ENCODE results near the gene HTR4. TPM values are rescaled to one million over a fixed set of nuclear protein-coding genes. Genes with fewer than 3 reads are reported as not detected.

The HTR4 gene
- total RNA-seq, 1 experiment from 2014 or later = not detected

- Histone ChIP-seq H3K36me3 (ENCODE audit: control insufficient read depth in 1 of 2, insufficient read depth in 2 of 2, low read length in 2 of 2) (no peaks in the 10 kb centered on the region), H3K4me2 (ENCODE audit: low read length) (no peak overlapping the region), H3K27me3 (ENCODE audit: insufficient read depth, low read length) (peaks cover 57% of the 10 kb centered on the region), H4K20me1 (ENCODE audit: insufficient read depth) (no peaks in the 10 kb centered on the region), H3K4me1 (ENCODE audit: control insufficient read depth in 1 of 2, insufficient read depth in 2 of 2, low read length in 2 of 2) (no peaks in the 10 kb centered on the region), H3K9ac (ENCODE audit: low read length) (no peak overlapping the region), H2AFZ (ENCODE audit: low read depth, low read length, poor library complexity, severe bottlenecking) (no peak overlapping the region), H3K27ac (ENCODE audit: low read depth, low read length) (no peak overlapping the region), H3K79me2 (ENCODE audit: insufficient read depth, low read length) (no peaks in the 10 kb centered on the region), H3K4me3 (replicated peaks in 1 of 2; ENCODE audit: low read depth in 1 of 2, low read length in 2 of 2) (no peak overlapping the region), H3K9me3 (ENCODE audit: control insufficient read depth in 1 of 2, insufficient read depth in 1 of 2, low read depth in 1 of 2, low read length in 2 of 2) (no peaks in the 10 kb centered on the region), H3K9me2 (ENCODE audit: insufficient read depth) (no peaks in the 10 kb centered on the region)
- POLR2A ChIA-PET = no interaction called here
- intact Hi-C loops (cut with micrococcal nuclease) = no loop called here
- no TSS peak for BruUV-seq (replicated peaks)
- CTCF ChIA-PET = no interaction called here
- ATAC-seq (no peak), DNase-seq (ENCODE audit: low read depth, low spot score) (no peak)
- TF ChIP-seq SRF (IDR thresholded peaks at IDR 0.05; ENCODE audit: low read depth) = no peak
- no peak for TF ChIP-seq JUND (IDR thresholded peaks at IDR 0.05)
- TF ChIP-seq, protein P1, sequence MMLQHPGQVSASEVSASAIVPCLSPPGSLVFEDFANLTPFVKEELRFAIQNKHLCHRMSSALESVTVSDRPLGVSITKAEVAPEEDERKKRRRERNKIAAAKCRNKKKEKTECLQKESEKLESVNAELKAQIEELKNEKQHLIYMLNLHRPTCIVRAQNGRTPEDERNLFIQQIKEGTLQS (IDR thresholded peaks at IDR 0.05) = no peak
- TF ChIP-seq SP1 (IDR thresholded peaks at IDR 0.05; ENCODE audit: low read depth) = no peak
- TF ChIP-seq POLR2AphosphoS5 (IDR thresholded peaks at IDR 0.05; ENCODE audit: low read depth, low read length) = no peak
- no peak for TF ChIP-seq ELF1 (IDR thresholded peaks at IDR 0.05; ENCODE audit: borderline replicate concordance, low read depth)
- no peak for TF ChIP-seq ZNF274 (IDR thresholded peaks at IDR 0.05; ENCODE audit: low read depth, low read length)
- no peak for TF ChIP-seq SIN3A (IDR thresholded peaks at IDR 0.05; ENCODE audit: low read depth)
- no peak for TF ChIP-seq REST (IDR thresholded peaks at IDR 0.05; ENCODE audit: low read depth)
- no peak for TF ChIP-seq ZFX (IDR thresholded peaks at IDR 0.05)
- TF ChIP-seq YY1 (IDR thresholded peaks at IDR 0.05; ENCODE audit: extremely low read depth, insufficient replicate concordance, low read depth, low read length) = no peak
- TF ChIP-seq MAX (IDR thresholded peaks at IDR 0.05) = no peak
- no peak for TF ChIP-seq FOSL1 (IDR thresholded peaks at IDR 0.05; ENCODE audit: low read depth)
- no peak for TF ChIP-seq POLR2A (IDR thresholded peaks at IDR 0.05; ENCODE audit: borderline replicate concordance, extremely low read depth, insufficient read depth, insufficient read length)
- no peak for TF ChIP-seq EZH2phosphoT487 (IDR thresholded peaks at IDR 0.05; ENCODE audit: borderline replicate concordance)
- TF ChIP-seq, protein P2, sequence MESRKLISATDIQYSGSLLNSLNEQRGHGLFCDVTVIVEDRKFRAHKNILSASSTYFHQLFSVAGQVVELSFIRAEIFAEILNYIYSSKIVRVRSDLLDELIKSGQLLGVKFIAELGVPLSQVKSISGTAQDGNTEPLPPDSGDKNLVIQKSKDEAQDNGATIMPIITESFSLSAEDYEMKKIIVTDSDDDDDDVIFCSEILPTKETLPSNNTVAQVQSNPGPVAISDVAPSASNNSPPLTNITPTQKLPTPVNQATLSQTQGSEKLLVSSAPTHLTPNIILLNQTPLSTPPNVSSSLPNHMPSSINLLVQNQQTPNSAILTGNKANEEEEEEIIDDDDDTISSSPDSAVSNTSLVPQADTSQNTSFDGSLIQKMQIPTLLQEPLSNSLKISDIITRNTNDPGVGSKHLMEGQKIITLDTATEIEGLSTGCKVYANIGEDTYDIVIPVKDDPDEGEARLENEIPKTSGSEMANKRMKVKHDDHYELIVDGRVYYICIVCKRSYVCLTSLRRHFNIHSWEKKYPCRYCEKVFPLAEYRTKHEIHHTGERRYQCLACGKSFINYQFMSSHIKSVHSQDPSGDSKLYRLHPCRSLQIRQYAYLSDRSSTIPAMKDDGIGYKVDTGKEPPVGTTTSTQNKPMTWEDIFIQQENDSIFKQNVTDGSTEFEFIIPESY (IDR thresholded peaks at IDR 0.05; ENCODE audit: extremely low read depth, insufficient replicate concordance, low read length) = no peak
- TF ChIP-seq TCF7L2 (IDR thresholded peaks at IDR 0.05; ENCODE audit: borderline replicate concordance, extremely low read depth, insufficient read depth, insufficient read length) = no peak
- RAD21 ChIA-PET (ENCODE audit: low non-redundant PET in 1 of 2, low total read pairs in 2 of 2, uncharacterized antibody in 2 of 2, unreplicated experiment in 2 of 2) = no interaction called here
Measured at GRCh38 chr5:148681157-148682057, 27.1 kb upstream of the HTR4 start.
